ENCODE results near the gene MFRP. TPM values are rescaled to one million over a fixed set of nuclear protein-coding genes. Genes with fewer than 3 reads are reported as not detected.

MFRP gene
- total RNA-seq, 1 donor = not detected

DNA sequence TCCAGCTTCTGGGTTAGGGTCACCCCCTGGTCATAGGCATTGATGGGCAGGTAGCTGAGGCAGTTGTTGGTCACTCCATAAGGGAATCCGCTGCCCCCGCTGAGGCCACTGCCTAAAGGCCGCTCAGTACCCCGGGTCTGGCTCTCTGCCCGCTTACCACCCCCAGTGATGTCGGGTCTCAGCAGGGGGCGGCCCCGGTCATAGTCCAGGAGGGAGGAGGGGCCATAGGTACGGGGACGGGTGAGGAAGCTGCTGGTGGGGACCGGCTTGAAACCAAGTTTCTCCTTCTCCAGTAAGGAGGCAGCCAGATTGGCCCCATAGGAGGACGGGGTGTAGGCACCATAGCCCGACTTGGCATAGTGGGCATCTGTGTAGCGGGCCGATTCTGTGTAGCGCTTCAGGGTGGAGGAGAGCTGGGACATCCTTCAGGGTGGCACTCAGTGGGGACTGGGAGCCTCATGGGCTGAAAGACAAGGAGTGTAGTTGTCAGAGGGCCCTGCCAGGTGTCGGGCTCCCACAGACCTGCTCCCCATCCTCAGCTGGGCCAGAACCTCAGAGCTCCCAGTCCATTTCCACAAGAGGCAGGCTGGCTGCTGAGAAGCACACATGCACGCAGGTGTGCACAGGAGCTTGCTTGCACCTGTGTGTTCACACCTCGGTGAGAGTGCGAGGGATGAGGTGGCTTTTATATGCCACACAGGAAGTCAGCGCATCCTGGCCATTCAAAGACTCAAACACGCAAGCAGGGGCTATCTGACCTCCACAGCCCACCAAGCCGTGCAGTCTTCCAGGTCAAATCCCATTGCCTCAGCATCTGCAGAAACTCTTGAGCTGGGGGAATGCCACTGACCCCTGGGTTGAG lies 26.8 kb upstream of the MFRP start:
- DNase-seq (ENCODE audit: low read depth in 2 of 3, low spot score in 2 of 3) = no peak

DNA sequence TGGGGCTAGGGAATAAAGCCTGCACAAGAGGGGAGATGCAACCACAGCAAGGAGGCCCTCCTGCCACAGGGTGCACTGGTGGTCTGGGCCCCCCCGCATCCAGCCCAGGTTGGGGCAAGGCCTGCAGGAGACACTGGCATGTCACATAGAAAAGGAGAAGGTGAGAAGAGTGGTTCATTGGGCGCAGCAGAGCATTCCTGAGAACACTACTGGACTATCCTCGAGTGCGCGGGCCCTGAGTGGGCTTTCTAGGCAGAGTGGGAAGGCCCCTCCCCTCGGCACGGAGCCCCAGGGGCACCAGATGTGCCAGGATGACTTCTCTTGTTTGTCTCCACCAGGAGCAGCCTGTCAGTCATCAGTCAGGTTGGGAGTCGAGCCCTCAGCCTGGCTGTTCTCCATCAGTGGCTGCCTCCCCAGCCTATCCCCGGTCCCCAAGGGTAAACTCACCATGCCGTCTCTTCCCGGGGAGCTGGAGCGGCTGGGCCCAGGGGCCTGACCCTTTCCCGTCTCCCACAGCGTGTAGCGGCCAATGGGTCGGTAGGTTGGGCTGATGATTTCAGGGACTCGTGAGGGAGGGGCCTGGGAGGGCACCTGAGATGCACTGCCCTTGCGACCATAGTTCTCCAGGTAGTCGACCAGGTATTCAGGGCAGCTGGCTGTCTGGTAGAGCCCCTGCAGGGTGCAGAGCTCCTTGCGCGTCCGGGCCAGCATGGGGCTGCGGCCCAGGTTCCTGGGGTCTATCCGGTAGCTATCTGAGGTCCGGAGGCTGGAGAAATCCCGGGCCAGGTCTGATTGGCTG lies 26.0 kb upstream of the MFRP start:
- DNase-seq (ENCODE audit: low read depth in 2 of 3, low spot score in 2 of 3) = no peak

- DNase-seq (ENCODE audit: low read depth in 2 of 3, low spot score in 2 of 3) = peak in 1 of 3 donors; percentile 39
Measured at GRCh38 chr11:119371778-119372182, 25.3 kb upstream of the MFRP start.

DNA sequence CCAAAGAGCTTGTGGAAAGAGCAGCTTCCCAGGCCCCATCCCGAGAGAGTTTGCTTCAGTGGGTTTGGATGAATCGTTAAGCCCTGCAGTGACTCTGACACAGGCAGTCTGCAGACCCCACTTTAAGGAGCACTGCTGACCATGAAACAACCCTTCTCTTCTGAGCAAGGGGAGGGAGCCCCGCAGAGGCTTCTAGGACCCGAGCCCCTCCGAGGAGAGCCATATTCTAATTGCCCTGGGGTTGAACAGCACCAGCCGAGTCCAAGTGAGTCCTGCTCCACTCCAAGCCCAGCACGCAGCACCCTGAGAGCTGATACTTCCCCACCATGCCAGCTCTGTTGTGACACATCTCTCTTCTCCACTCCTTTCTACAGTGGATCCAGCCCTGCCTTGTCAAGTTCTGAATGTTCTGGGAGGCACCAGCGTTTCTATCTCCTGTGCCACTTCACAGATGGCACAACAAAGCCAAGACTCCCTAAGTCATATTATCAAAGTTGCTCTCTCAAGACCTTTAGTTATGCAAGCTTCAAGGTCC lies 24.6 kb upstream of the MFRP start:
- no peak for DNase-seq (ENCODE audit: low read depth in 2 of 3, low spot score in 2 of 3)

DNA sequence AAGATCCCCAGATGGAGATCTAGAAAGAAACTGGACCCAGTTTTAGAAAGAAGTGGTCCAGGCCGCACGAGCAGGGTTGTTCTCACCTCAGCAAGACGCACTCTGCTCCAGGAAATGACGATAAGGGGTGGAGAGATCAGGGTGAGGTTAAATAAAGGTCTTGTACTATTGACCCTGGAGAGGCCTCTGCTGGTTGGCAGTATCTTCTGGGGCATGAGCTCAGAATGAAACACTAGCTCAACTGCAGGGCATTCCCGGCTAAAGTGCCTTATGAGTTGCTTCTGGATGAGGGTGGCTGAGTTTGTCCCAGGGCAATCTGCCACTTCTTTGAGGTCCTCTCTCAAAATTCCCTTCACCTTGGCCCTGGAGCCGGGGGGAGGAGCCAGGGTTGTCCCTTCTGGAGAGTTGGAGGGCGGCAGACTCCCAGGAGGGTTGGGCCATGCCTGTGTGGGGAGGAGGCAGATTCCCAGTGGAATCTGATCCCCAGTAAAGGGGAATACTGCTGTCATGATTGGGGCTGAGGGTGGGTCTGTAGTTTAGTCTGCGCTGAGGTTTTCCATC lies 24.1 kb upstream of the MFRP start:
- DNase-seq (ENCODE audit: low read depth in 2 of 3, low spot score in 2 of 3) = no peak

GRCh38 chr11:119369132-119369925 lies 22.8 kb upstream of the MFRP start:
- DNase-seq (ENCODE audit: low read depth in 2 of 3, low spot score in 2 of 3) = no peak

DNA sequence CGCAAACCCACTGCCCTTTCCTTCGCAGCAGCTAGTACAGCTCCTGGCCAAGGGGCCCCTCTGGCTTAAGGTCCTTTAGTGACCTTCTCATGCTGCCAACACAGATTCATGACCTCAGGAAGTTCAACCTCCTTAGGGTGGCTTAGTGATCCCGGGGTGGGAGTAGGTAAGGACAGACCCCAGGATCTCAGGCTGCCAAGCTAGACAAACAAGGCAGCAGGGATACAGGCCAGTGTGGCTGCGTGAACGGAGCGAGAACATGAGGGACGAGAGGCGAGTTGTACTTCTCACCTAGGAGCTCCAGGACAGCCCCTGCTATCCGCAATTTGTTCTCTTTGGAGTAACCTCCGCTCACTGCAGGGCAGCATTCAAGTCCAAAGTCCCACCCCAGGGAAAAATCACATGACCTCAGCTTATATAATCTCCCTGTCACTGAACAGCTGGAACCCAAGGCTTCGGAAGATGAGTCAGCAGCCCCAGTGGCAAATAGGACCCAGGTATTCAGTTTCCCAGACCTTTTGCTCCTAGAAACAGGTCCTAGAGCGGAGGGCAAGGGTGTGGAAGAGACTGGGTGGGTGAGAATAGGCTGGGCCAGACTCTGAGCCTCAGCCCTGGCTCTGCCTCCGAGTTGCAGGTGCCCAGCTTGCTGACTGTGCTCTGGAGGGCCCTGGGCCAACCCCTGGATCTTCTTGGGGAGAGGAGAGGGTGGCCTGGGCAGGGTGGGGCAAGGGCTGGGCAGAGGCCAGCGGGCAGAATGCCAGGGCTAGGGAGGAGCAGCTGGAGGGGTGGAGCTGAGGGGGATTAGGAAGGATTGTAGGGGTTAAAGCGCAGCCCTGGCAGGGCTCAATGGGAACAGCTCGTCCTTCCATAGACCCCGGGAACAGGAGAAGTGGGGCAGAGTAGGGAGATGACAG lies 21.9 kb upstream of the MFRP start:
- DNase-seq (ENCODE audit: low read depth in 2 of 3, low spot score in 2 of 3) = no peak

- no peak for DNase-seq (ENCODE audit: low read depth in 2 of 3, low spot score in 2 of 3)
Measured at GRCh38 chr11:119367661-119368120, 21.2 kb upstream of the MFRP start.

DNA sequence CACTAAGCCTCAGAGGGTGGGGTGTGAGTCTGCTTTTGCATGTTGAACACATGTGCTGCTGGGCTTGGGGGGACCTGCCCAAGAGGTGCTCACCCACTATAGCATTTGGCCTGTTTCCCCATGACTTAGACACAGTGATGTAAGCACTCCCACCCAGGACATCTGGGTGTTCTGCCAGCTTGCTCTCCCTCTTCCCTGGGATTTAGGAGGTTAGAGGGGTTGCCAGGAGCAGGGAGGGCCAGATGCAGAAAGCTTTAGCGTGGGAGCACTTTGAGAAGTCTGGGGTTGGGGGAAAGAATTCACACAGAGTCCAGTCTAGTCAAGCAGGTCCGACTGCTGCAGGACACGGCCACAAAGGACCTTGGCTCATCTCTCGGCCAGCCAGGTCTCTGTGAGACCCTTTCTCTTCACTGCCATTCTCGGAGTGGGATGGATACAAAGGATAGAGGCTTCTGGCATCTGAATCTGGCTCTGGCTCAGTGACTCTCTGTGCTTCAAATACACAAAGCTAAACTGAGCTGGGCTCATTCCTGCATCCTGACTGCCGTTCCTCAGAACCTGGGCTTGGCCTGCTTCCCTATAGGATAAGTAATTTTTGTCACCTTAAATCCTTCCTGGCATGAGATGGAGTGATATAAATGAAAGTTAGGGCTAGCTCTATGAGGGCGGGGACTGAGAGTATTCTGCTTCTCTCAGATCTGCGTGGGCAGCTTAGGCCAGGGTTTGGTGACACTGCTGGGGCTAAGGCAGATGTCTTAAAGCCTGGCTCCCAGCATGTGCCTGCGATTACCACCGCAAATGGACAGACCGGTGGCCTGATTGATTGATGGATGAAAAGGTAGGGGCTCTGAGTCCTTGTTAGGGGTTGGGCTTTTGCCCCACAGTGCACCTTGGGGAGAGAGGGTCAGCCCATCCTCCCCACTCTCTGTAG lies 20.4 kb upstream of the MFRP start:
- no peak for DNase-seq (ENCODE audit: low read depth in 2 of 3, low spot score in 2 of 3)

- no peak for DNase-seq (ENCODE audit: low read depth in 2 of 3, low spot score in 2 of 3)
Measured at GRCh38 chr11:119365071-119365591, 18.6 kb upstream of the MFRP start.

GRCh38 chr11:119363851-119364590 lies 17.5 kb upstream of the MFRP start:
- peak in 2 of 3 donors; percentile 38 to 55 for DNase-seq (ENCODE audit: low read depth in 2 of 3, low spot score in 2 of 3)

DNA sequence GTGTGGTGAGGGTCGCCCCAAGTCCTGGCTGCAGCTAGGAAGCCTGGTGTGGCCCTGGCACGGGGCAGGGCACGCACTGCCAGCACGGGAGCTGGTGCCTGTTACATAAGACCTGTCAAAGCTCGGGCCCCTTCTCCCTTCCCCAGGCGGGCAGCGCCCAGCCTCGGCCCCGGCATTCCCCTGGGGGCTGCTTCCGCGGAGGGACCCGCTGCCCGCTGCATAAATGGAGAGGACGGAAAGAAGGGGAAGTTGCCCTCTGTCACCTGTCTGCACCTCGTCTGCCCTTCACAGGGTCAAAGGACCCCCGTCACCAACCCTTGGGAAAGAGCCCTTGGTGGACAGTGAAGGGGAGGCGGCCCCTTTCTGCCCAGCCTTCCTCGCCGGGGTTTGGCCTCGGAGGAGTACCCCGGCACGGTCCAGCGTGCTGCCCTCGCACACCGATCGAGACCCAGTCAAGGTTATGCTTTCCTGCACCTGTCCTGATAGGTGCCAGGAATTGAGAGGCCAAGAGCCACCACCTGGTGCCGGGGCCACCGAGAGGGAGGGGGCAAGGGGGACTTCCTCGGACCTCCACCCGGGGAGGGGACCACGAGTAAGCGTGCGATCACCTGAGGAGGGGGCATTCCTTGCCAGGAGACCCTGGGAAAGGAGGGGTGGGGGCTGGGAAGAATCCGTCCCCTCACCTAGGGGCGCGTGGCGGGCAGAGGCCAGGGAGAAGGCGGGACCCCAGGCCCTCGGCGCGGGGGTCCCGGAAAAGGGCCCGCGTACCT lies 16.8 kb upstream of the MFRP start:
- DNase-seq (ENCODE audit: low read depth in 2 of 3, low spot score in 2 of 3) = no peak

- no peak for DNase-seq (ENCODE audit: low read depth in 2 of 3, low spot score in 2 of 3)
Measured at GRCh38 chr11:119362741-119363080, 16.2 kb upstream of the MFRP start.

- DNase-seq (ENCODE audit: low read depth in 2 of 3, low spot score in 2 of 3) = no peak
Measured at GRCh38 chr11:119361941-119362725, 15.6 kb upstream of the MFRP start.

GRCh38 chr11:119361056-119361787 lies 14.7 kb upstream of the MFRP start:
- no peak for DNase-seq (ENCODE audit: low read depth in 2 of 3, low spot score in 2 of 3)
